Ishikawa (cell line): ENCODE data around the gene TBX15.

Experiments used
- CEBPB ChIP-seq: IDR thresholded peaks from 2 replicates; pipeline ENCODE4 v1.6.1; 2012
- CREB1 ChIP-seq: IDR thresholded peaks from 2 replicates; pipeline ENCODE4 v1.6.1; 2012; ENCODE audit warnings: low read depth
- EGR1 ChIP-seq: IDR thresholded peaks from 2 replicates; pipeline ENCODE4 v1.6.1; 2012
- EP300 ChIP-seq: IDR thresholded peaks from 2 replicates; pipeline ENCODE4 v1.6.1; 2012; ENCODE audit warnings: borderline replicate concordance
- MAX ChIP-seq: IDR thresholded peaks from 2 replicates; pipeline ENCODE4 v1.6.1; 2012
- NFIC ChIP-seq: IDR thresholded peaks from 2 replicates; pipeline ENCODE4 v1.6.1; 2012
- RAD21 ChIP-seq: IDR thresholded peaks from 2 replicates; pipeline ENCODE4 v1.6.1; 2012; ENCODE audit warnings: low read depth
- REST ChIP-seq: IDR thresholded peaks from 2 replicates; pipeline ENCODE4 v1.6.1; 2012; ENCODE audit warnings: low read depth, mild to moderate bottlenecking
- YY1 ChIP-seq: IDR thresholded peaks from 2 replicates; pipeline ENCODE4 v1.6.1; 2012; ENCODE audit warnings: low read depth

TBX15 gene

GRCh38 chr1:118859999-118860398 is 128.1 kb downstream of the TBX15 start:
- TF ChIP-seq EP300 (no peak), RAD21 (no peak), YY1 (no peak)

GRCh38 chr1:118846443-118846842 is 141.7 kb downstream of the TBX15 start:
- TF ChIP-seq NFIC (no peak), CEBPB (no peak), CREB1 (no peak), MAX (no peak), RAD21 (no peak)

GRCh38 chr1:118842452-118843201 is 145.5 kb downstream of the TBX15 start:
- peak; percentile 57 for TF ChIP-seq REST
- TF ChIP-seq EGR1 = peak; percentile 64
- TF ChIP-seq EP300 = no peak

- TF ChIP-seq CREB1 = no peak
- no peak for TF ChIP-seq NFIC
- TF ChIP-seq EP300 = no peak
- TF ChIP-seq RAD21 = no peak
- no peak for TF ChIP-seq EGR1
- TF ChIP-seq REST = no peak
- no peak for TF ChIP-seq YY1
Measured at GRCh38 chr1:118841521-118841920, 146.6 kb downstream of the TBX15 start.
